ENCODE measurements around the gene PCDH9. TPM values are rescaled to one million over a fixed set of nuclear protein-coding genes. Genes with fewer than 3 reads are reported as not detected.
A peak's percentile ranks its signal among the peaks of the same experiment; 100 is the strongest.

Gene PCDH9
- total and polyA plus RNA-seq, 8 donors = 0.46 to 3.8 (median 1.5) TPM

DNA sequence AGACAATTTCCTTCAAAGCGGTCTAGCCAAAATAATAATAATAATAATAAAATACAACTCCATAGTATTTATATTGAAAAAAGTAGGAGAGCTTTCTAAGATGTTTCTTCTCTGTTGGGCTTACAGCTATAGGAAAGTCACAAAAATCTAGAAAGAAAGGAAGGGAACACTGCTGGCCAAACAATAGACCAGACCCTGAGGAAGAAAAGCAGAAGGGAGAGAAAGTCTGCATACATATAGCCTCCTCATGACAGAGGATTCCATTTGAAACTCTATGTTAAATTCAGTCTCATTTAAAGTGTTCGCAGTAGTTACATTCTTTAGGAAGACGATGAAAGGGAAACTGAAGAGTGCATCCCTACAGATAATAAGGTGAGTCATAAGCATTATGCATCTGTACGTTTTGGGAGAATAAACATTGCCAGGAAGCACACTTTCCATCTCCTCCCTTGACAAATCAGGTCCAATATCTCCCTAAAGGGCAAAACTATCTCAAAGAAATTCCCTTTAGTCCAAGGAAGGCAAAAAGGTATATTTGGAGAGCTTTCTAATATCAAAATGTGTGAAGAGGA, 86.5 kb downstream of the PCDH9 start:
- H3K27me3 ChIP-seq = no peaks in the 10 kb centered on the region
- no peak for FAIRE-seq
- H3K4me1 ChIP-seq = peaks cover 0 to 5% (median 0%) of the 10 kb centered on the region in 3 donors
- H3K9me3 ChIP-seq = no peaks in the 10 kb centered on the region
- 75 to 84% methylated on average over 4 of the region's 4 CpGs for WGBS, 2 donors
- no peak for ATAC-seq
- H3K27ac ChIP-seq = no peak overlapping the region
- TF ChIP-seq, protein P1, sequence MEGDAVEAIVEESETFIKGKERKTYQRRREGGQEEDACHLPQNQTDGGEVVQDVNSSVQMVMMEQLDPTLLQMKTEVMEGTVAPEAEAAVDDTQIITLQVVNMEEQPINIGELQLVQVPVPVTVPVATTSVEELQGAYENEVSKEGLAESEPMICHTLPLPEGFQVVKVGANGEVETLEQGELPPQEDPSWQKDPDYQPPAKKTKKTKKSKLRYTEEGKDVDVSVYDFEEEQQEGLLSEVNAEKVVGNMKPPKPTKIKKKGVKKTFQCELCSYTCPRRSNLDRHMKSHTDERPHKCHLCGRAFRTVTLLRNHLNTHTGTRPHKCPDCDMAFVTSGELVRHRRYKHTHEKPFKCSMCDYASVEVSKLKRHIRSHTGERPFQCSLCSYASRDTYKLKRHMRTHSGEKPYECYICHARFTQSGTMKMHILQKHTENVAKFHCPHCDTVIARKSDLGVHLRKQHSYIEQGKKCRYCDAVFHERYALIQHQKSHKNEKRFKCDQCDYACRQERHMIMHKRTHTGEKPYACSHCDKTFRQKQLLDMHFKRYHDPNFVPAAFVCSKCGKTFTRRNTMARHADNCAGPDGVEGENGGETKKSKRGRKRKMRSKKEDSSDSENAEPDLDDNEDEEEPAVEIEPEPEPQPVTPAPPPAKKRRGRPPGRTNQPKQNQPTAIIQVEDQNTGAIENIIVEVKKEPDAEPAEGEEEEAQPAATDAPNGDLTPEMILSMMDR (IDR thresholded peaks at IDR 0.05) = no peak
- no peak overlapping the region for H3K4me3 ChIP-seq
- intact Hi-C loops (cut with DNase I) = no loop called here
- H3K36me3 ChIP-seq = no peaks in the 10 kb centered on the region
- no peak for DNase-seq

DNA sequence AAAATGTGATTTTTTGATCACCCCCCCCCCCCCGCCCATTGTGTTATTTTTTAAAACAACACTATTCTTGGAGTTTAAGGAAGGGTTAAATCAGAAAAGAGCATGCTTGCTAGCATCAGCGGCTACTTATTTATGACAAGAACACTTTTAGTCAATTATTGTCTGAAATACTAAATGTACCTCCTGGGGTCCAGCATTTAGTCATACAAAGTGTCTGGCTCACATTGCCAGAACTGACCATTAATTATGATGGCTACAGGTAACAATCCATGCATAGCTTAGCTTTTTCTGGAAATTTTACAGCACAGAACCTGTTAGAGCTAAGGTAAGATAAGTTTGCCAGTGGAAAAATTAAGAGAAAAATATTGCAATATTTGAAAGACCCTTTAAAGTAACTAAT, 90.1 kb downstream of the PCDH9 start:
- ATAC-seq (peak; percentile 44 to 82 (median 62)), FAIRE-seq (no peak)
- H3K27ac ChIP-seq = peak overlapping the region in 1 of 4 donors; percentile 19

DNA sequence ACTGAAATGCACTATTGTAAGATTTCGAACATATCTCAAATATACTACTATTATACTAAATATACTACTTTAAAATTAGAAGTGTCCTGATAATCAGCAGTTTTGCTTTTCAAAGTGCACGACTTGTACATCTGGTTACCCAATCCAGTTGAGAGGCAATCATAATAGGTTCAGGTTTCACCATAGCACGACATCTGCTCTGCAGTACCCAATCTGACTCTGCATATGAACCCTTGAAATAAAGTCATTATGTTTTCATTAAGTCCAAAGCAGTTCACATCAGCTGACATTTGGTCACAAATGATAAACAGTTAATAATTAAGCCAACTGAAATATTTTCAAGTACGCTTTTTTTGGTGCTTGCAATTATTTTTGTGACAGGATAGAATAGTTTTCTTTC, 90.6 kb downstream of the PCDH9 start:
- intact Hi-C loops (cut with DNase I) = no loop called here
- TF ChIP-seq, protein P1 (IDR thresholded peaks at IDR 0.05) = no peak
- H3K4me1 ChIP-seq = peaks cover 0 to 5% (median 3%) of the 10 kb centered on the region in 3 donors
- FAIRE-seq (no peak), DNase-seq (no peak), ATAC-seq (peak in 2 of 4 donors; percentile 43 to 56)
- no peaks in the 10 kb centered on the region for H3K27me3 ChIP-seq
- peak overlapping the region in 1 of 4 donors; percentile 5 for H3K27ac ChIP-seq
- no peak overlapping the region for H3K4me3 ChIP-seq
- H3K36me3 ChIP-seq = no peaks in the 10 kb centered on the region
- 39 to 43% methylated on average over 4 of the region's 4 CpGs for WGBS, 2 donors
- H3K9me3 ChIP-seq = no peaks in the 10 kb centered on the region

More for the DNA sequence above, 90.1 kb downstream of the PCDH9 start:
- no peaks in the 10 kb centered on the region for H3K36me3 ChIP-seq
- no peaks in the 10 kb centered on the region for H3K9me3 ChIP-seq
- intact Hi-C loops (cut with DNase I) = no loop called here
- DNase-seq = no peak
- no peak overlapping the region for H3K4me3 ChIP-seq
- TF ChIP-seq, protein P1 (IDR thresholded peaks at IDR 0.05) = no peak
- peaks cover 0 to 5% (median 3%) of the 10 kb centered on the region in 3 donors for H3K4me1 ChIP-seq
- no peaks in the 10 kb centered on the region for H3K27me3 ChIP-seq
- WGBS, 2 donors = 39 to 52% methylated on average over 2 of the region's 2 CpGs

DNA sequence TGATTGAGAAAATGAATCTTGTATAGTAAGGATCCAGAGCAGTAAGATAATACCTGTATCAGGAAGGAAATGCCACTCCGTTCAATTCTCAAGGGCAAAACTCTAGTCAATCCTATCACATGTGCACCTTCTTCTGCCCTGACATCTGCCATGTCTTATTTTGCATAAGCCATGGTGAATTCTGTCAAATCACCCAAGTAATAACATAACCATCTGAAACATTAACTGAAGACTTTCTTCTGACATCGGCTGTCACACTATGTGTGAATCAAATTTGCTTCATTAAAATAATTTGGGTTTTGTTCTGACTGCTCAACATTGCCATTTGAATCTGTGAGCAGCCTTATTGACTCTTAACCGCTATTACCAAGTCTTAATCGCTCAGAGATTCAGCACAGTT, 91.2 kb downstream of the PCDH9 start:
- H3K4me1 ChIP-seq = peaks cover 0 to 5% (median 3%) of the 10 kb centered on the region in 3 donors
- ATAC-seq = no peak
- H3K4me3 ChIP-seq = no peak overlapping the region
- no peaks in the 10 kb centered on the region for H3K9me3 ChIP-seq
- intact Hi-C loops (cut with DNase I) = no loop called here
- H3K27me3 ChIP-seq = no peaks in the 10 kb centered on the region
- TF ChIP-seq, protein P1 (IDR thresholded peaks at IDR 0.05) = no peak
- H3K36me3 ChIP-seq = no peaks in the 10 kb centered on the region
- WGBS, 2 donors = 80 to 83% methylated on average over 4 of the region's 4 CpGs
- DNase-seq = no peak
- no peak overlapping the region for H3K27ac ChIP-seq
- no peak for FAIRE-seq

DNA sequence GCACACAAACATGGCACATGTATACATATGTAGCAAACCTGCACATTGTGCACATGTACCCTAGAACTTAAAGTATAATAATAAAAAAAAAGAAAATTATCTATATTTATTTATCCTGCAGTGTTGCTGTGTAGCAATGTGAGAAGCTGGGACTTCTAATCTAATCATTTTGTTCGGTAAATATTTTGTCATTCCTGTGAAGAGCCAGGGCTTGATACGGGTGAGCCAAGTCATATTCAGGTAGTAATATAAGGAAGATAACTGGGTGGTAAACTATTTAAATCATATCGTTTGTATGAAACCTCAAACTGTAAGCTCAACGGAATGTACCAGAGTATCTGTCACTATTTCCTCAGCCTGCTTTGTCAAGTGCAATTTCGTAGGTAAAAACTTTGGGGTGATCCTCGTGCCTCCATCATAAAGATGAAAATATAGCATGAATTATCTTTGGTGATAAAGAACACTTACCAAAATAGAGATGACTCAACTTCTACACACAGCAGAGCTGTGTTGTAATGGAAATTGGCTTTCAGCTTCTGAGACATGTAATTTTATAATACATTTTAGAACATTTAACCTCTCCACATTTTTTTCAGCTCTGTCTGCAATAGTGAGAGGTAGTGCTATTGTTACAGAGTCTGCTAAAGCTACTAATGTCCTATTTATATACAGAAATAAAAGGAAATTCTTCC, 92.9 kb downstream of the PCDH9 start:
- peak; percentile 32 to 71 (median 52) for ATAC-seq
- H3K27ac ChIP-seq = no peak overlapping the region
- no peak overlapping the region for H3K4me3 ChIP-seq
- TF ChIP-seq, protein P1 (IDR thresholded peaks at IDR 0.05) = no peak
- H3K9me3 ChIP-seq = no peaks in the 10 kb centered on the region
- no peaks in the 10 kb centered on the region for H3K36me3 ChIP-seq
- H3K4me1 ChIP-seq = peaks cover 0 to 5% (median 3%) of the 10 kb centered on the region in 3 donors
- DNase-seq = no peak
- FAIRE-seq = no peak
- WGBS, 2 donors = 18 to 20% methylated on average over 6 of the region's 6 CpGs
- intact Hi-C loops (cut with DNase I) = no loop called here
- no peaks in the 10 kb centered on the region for H3K27me3 ChIP-seq
